Liver (tissue), 3 donors: ENCODE measurements around the gene PTPRN2.

Experiments used
- CTCF ChIP-seq: fragments of 150-350 bp; IDR thresholded peaks from 2 replicates; pipeline ENCODE4 v1.5.1; 2017; ENCODE audit warnings: improper control_type of control experiment, low read depth, low read length; ENCODE audit not compliant: missing input control
- EGR1 ChIP-seq, 2 donors: IDR thresholded peaks; 2 replicates each; pipeline ENCODE4 v1.6.1; 2016 to 2018; ENCODE audit warnings: antibody characterized with exemption in 2 of 2, low read depth in 2 of 2
- MAX ChIP-seq: IDR thresholded peaks from 2 replicates; pipeline ENCODE4 v1.6.1; 2016; ENCODE audit warnings: antibody characterized with exemption
- RAD21 ChIP-seq, 2 donors: IDR thresholded peaks; 2 replicates each; pipeline ENCODE4 v1.6.1; 2016; ENCODE audit warnings: antibody characterized with exemption in 2 of 2, mild to moderate bottlenecking in 2 of 2
- REST ChIP-seq: IDR thresholded peaks from 2 replicates; pipeline ENCODE4 v1.6.1; 2016; ENCODE audit warnings: antibody characterized with exemption, mild to moderate bottlenecking
- YY1 ChIP-seq: IDR thresholded peaks from 2 replicates; pipeline ENCODE4 v1.6.1; 2016; ENCODE audit warnings: antibody characterized with exemption, mild to moderate bottlenecking
- ZBTB33 ChIP-seq: IDR thresholded peaks from 2 replicates; pipeline ENCODE4 v1.6.1; 2016; ENCODE audit warnings: antibody characterized with exemption
- donor health status: healthy.
- donor health status: healthy.

- TF ChIP-seq CTCF (no peak), RAD21 (IDR thresholded peaks at IDR 0.05) (no peak), REST (no peak), MAX (no peak), EGR1 (IDR thresholded peaks at IDR 0.05; ENCODE audit: low read depth in 2 of 2) (no peak), YY1 (no peak), ZBTB33 (no peak)
Observed at GRCh38 chr7:157707983-157708918, 879.4 kb downstream of the PTPRN2 start.
